ENCODE data around the gene KRTAP10-11.
A peak's percentile ranks its signal among the peaks of the same experiment; 100 is the strongest.
"Not testable (repeated sequence)": the region's sequence is repeated elsewhere in the genome, so short reads cannot be mapped to it uniquely, and the experiment has no call there.

The KRTAP10-11 gene

GRCh38 chr21:44614961-44615391, 31.2 kb upstream of the KRTAP10-11 start:
- DNase-seq (ENCODE audit: low read depth in 2 of 2, low spot score in 1 of 2), result no peak

- no peak for DNase-seq (ENCODE audit: low read depth in 2 of 2, low spot score in 1 of 2)
Measured at GRCh38 chr21:44615466-44615865, 30.7 kb upstream of the KRTAP10-11 start.

- no peak for DNase-seq (ENCODE audit: low read depth in 2 of 2, low spot score in 1 of 2)
Measured at GRCh38 chr21:44615911-44616590, 30.2 kb upstream of the KRTAP10-11 start.

- DNase-seq (ENCODE audit: low read depth in 2 of 2, low spot score in 1 of 2), result no peak
Measured at GRCh38 chr21:44616591-44616926, 29.7 kb upstream of the KRTAP10-11 start.

- no peak for DNase-seq (ENCODE audit: low read depth in 2 of 2, low spot score in 1 of 2)
Measured at GRCh38 chr21:44617071-44617501, 29.1 kb upstream of the KRTAP10-11 start.

- no peak for DNase-seq (ENCODE audit: low read depth in 2 of 2, low spot score in 1 of 2)
Measured at GRCh38 chr21:44618504-44618903, 27.7 kb upstream of the KRTAP10-11 start.

- peak; percentile 31 to 38 for DNase-seq (ENCODE audit: low read depth in 2 of 2, low spot score in 1 of 2)
Measured at GRCh38 chr21:44618909-44619308, 27.3 kb upstream of the KRTAP10-11 start.

GRCh38 chr21:44619886-44620285, 26.3 kb upstream of the KRTAP10-11 start:
- no peak for DNase-seq (ENCODE audit: low read depth in 2 of 2, low spot score in 1 of 2)

- no peak for DNase-seq (ENCODE audit: low read depth in 2 of 2, low spot score in 1 of 2)
Measured at GRCh38 chr21:44623575-44623974, 22.6 kb upstream of the KRTAP10-11 start.

GRCh38 chr21:44625756-44626155, 20.5 kb upstream of the KRTAP10-11 start:
- no peak for DNase-seq (ENCODE audit: low read depth in 2 of 2, low spot score in 1 of 2)

- DNase-seq (ENCODE audit: low read depth in 2 of 2, low spot score in 1 of 2), result no peak
Measured at GRCh38 chr21:44626262-44626661, 20.0 kb upstream of the KRTAP10-11 start.

- no peak for DNase-seq (ENCODE audit: low read depth in 2 of 2, low spot score in 1 of 2)
Measured at GRCh38 chr21:44626673-44627143, 19.5 kb upstream of the KRTAP10-11 start, which contains the start of gene KRTAP10-9. Gene KRTAP10-9, plus strand, starts transcription at chr21:44627093. Its CDS starts 79 bp downstream, at chr21:44627172.

- not testable (repeated sequence) for DNase-seq (ENCODE audit: low read depth in 2 of 2, low spot score in 1 of 2)
Measured at GRCh38 chr21:44627181-44627822, 18.9 kb upstream of the KRTAP10-11 start.

GRCh38 chr21:44627831-44628233, 18.4 kb upstream of the KRTAP10-11 start:
- not testable (repeated sequence) for DNase-seq (ENCODE audit: low read depth in 2 of 2, low spot score in 1 of 2)

- DNase-seq (ENCODE audit: low read depth in 2 of 2, low spot score in 1 of 2), result no peak
Measured at GRCh38 chr21:44628707-44629391, 17.4 kb upstream of the KRTAP10-11 start.

- DNase-seq (ENCODE audit: low read depth in 2 of 2, low spot score in 1 of 2), result no peak
Measured at GRCh38 chr21:44630440-44630839, 15.8 kb upstream of the KRTAP10-11 start.

GRCh38 chr21:44632067-44632466, 14.1 kb upstream of the KRTAP10-11 start:
- DNase-seq (ENCODE audit: low read depth in 2 of 2, low spot score in 1 of 2), result no peak

GRCh38 chr21:44636209-44637017, 9.8 kb upstream of the KRTAP10-11 start:
- no peak for DNase-seq (ENCODE audit: low read depth in 2 of 2, low spot score in 1 of 2)

- no peak for DNase-seq (ENCODE audit: low read depth in 2 of 2, low spot score in 1 of 2)
Measured at GRCh38 chr21:44637018-44637850, 9.0 kb upstream of the KRTAP10-11 start, which contains the start of gene KRTAP10-10. Gene KRTAP10-10, plus strand, starts transcription at chr21:44637356. Its CDS starts 62 bp downstream, at chr21:44637418.

- DNase-seq (ENCODE audit: low read depth in 2 of 2, low spot score in 1 of 2), result not testable (repeated sequence)
Measured at GRCh38 chr21:44637851-44638348, 8.3 kb upstream of the KRTAP10-11 start.

Data from stimulated activated CD8-positive, alpha-beta memory T cell treated with anti-CD3 and anti-CD28 coated beads, Interleukin-4, amount 100 ng/mL, for 4 hours (primary cell).